GM23338 (cell line): ENCODE measurements around the gene FAM168A. TPM values are rescaled to one million over a fixed set of nuclear protein-coding genes. Genes with fewer than 3 reads are reported as not detected.

ENCODE experiments used
- ATAC-seq: fragments of 200-7000 bp; cut with Tn5 transposase; 3 replicates; pipeline ENCODE4 v1.9.1; 2020
- DNase-seq: peaks from one replicate; pipeline ENCODE4 v3.0.0-alpha.2; 2015; ENCODE audit warnings: low spot score
- H2AFZ ChIP-seq: fragments of 200-600 bp; sonication (generic); 2 replicates; pipeline ENCODE4 v1.8.0; 2016; ENCODE audit warnings: antibody characterized with exemption, mild to moderate bottlenecking, moderate library complexity
- H3F3A ChIP-seq: fragments of 200-600 bp; sonication (generic); replicated peaks from 2 replicates; pipeline ENCODE4 v1.8.0; 2017; ENCODE audit warnings: antibody characterized with exemption, mixed run types, low read depth
- H3K27ac ChIP-seq: fragments of 200-600 bp; sonication (generic); 2 replicates; pipeline ENCODE4 v1.6.1; 2016; ENCODE audit warnings: low read depth
- H3K27me3 ChIP-seq: fragments of 200-600 bp; sonication (generic); 2 replicates; pipeline ENCODE4 v1.8.0; 2016; ENCODE audit warnings: mild to moderate bottlenecking, mixed run types, moderate library complexity; ENCODE audit not compliant: insufficient read depth
- H3K36me3 ChIP-seq: fragments of 200-600 bp; sonication (generic); 2 replicates; pipeline ENCODE4 v1.8.0; 2016; ENCODE audit warnings: mild to moderate bottlenecking; ENCODE audit not compliant: insufficient read depth
- H3K4me1 ChIP-seq: fragments of 200-600 bp; sonication (generic); 2 replicates; pipeline ENCODE4 v1.8.0; 2016; ENCODE audit warnings: mild to moderate bottlenecking, moderate library complexity; ENCODE audit not compliant: insufficient read depth
- H3K4me2 ChIP-seq: fragments of 200-600 bp; sonication (generic); 2 replicates; pipeline ENCODE4 v1.7.1; 2017; ENCODE audit warnings: mixed run types
- H3K4me3 ChIP-seq: fragments of 200-600 bp; sonication (generic); 2 replicates; pipeline ENCODE4 v1.6.1; 2016; ENCODE audit warnings: mixed run types
- H3K79me2 ChIP-seq: fragments of 200-600 bp; sonication (generic); replicated peaks from 2 replicates; pipeline ENCODE4 v1.8.0; 2017; ENCODE audit warnings: mild to moderate bottlenecking; ENCODE audit not compliant: insufficient read depth
- H3K9me2 ChIP-seq: fragments of 200-600 bp; sonication (generic); 2 replicates; pipeline ENCODE4 v1.8.0; 2017; ENCODE audit not compliant: insufficient read depth
- H4K20me1 ChIP-seq: fragments of 200-600 bp; sonication (generic); replicated peaks from 2 replicates; pipeline ENCODE4 v1.8.0; 2017; ENCODE audit warnings: mild to moderate bottlenecking; ENCODE audit not compliant: insufficient read depth
- H3K27ac Mint-ChIP-seq: 2 replicates; pipeline ENCODE4 v1.8.0; 2020; ENCODE audit warnings: inconsistent platforms, mild to moderate bottlenecking, moderate library complexity, mixed read lengths
- H3K27me3 Mint-ChIP-seq: 3 replicates; pipeline ENCODE4 v1.8.0; 2022; ENCODE audit warnings: low read depth, mild to moderate bottlenecking, moderate library complexity, mixed read lengths, inconsistent platforms; ENCODE audit not compliant: insufficient read depth, poor library complexity
- H3K36me3 Mint-ChIP-seq: 3 replicates; pipeline ENCODE4 v1.8.0; 2021; ENCODE audit warnings: low read depth, mild to moderate bottlenecking, inconsistent platforms, moderate library complexity, mixed read lengths
- H3K4me1 Mint-ChIP-seq: 3 replicates; pipeline ENCODE4 v1.8.0; 2020; ENCODE audit warnings: mild to moderate bottlenecking, inconsistent platforms, mixed read lengths
- H3K4me3 Mint-ChIP-seq: 3 replicates; pipeline ENCODE4 v1.8.0; 2021; ENCODE audit warnings: moderate library complexity, mild to moderate bottlenecking, inconsistent platforms, mixed read lengths
- H3K9me3 Mint-ChIP-seq: 3 replicates; pipeline ENCODE4 v1.8.0; 2020; ENCODE audit warnings: moderate library complexity, mild to moderate bottlenecking, inconsistent platforms, mixed read lengths
- CREB1 ChIP-seq: fragments of 250-450 bp; sonication (Bioruptor Pico); IDR thresholded peaks from 2 replicates; pipeline ENCODE4 v1.5.0; 2020; ENCODE audit warnings: low read depth, mild to moderate bottlenecking, moderate library complexity
- EZH2 ChIP-seq: fragments of 200-600 bp; sonication (generic); IDR thresholded peaks from one replicate; pipeline ENCODE4 v1.8.0; 2017; ENCODE audit warnings: antibody characterized with exemption, mild to moderate bottlenecking, low read depth; ENCODE audit not compliant: unreplicated experiment
- EZH2phosphoT487 ChIP-seq: fragments of 200-600 bp; sonication (generic); IDR thresholded peaks from one replicate; pipeline ENCODE4 v1.8.1; 2018; ENCODE audit warnings: antibody characterized with exemption; ENCODE audit not compliant: unreplicated experiment
- JUNB ChIP-seq: IDR thresholded peaks from one replicate; pipeline ENCODE4 v1.6.1; 2016; ENCODE audit warnings: antibody characterized with exemption; ENCODE audit not compliant: unreplicated experiment
- NANOG ChIP-seq: IDR thresholded peaks from 2 replicates; pipeline ENCODE4 v1.6.1; 2016; ENCODE audit warnings: antibody characterized with exemption, borderline replicate concordance
- POLR2AphosphoS5 ChIP-seq: IDR thresholded peaks from 2 replicates; pipeline ENCODE4 v1.6.1; 2016; ENCODE audit warnings: antibody characterized with exemption, low read depth
- STAT1 ChIP-seq: IDR thresholded peaks from one replicate; pipeline ENCODE4 v1.6.1; 2016; ENCODE audit warnings: antibody characterized with exemption; ENCODE audit not compliant: unreplicated experiment
- ZNF114 ChIP-seq: fragments of 250-450 bp; sonication (Bioruptor Pico); IDR thresholded peaks from 2 replicates; pipeline ENCODE4 v1.5.0; 2020; ENCODE audit warnings: mild to moderate bottlenecking, moderate library complexity
- ZNF331 ChIP-seq: fragments of 250-450 bp; sonication (Bioruptor Pico); IDR thresholded peaks from 2 replicates; pipeline ENCODE4 v1.5.0; 2020; ENCODE audit warnings: low read depth, mild to moderate bottlenecking, moderate library complexity
- polyA plus RNA-seq: library from polyadenylated mRNA; unstranded; fragments of >200 nt; fragmentation: Nextera tagmentation; extraction: Ambion mirVana; gene quantifications from 2 replicates; pipeline ENCODE4 v1.2.1, GENCODE V29; 2016
- total RNA-seq: library from RNA; depleted of rRNA; stranded (reverse); fragments of >200 nt; shearing (Covaris generic); gene quantifications from 2 replicates; pipeline ENCODE4 v1.2.3, GENCODE V29; 2014
- TF ChIP-seq, protein P1 (sequence below): IDR thresholded peaks from 2 replicates; pipeline ENCODE4 v1.6.1; 2016; ENCODE audit warnings: antibody characterized with exemption
- TF ChIP-seq, protein P2 (sequence below): IDR thresholded peaks from one replicate; pipeline ENCODE4 v1.6.1; 2018; ENCODE audit warnings: antibody characterized with exemption; ENCODE audit not compliant: unreplicated experiment
- TF ChIP-seq, protein P3 (sequence below), 2 experiments: fragments of 200-600 bp in 1 of 2; sonication (generic) in 1 of 2; conservative IDR thresholded peaks; 2 replicates each; pipeline versions ENCODE4 v1.5.1 to v1.6.1; 2016 to 2017; ENCODE audit warnings: antibody characterized with exemption in 2 of 2, low read depth in 2 of 2, mild to moderate bottlenecking in 2 of 2, moderate library complexity in 1 of 2

The FAM168A gene
- total and polyA plus RNA-seq, 2 experiments from 2014 or later, result 8.0 to 20.3 TPM

DNA sequence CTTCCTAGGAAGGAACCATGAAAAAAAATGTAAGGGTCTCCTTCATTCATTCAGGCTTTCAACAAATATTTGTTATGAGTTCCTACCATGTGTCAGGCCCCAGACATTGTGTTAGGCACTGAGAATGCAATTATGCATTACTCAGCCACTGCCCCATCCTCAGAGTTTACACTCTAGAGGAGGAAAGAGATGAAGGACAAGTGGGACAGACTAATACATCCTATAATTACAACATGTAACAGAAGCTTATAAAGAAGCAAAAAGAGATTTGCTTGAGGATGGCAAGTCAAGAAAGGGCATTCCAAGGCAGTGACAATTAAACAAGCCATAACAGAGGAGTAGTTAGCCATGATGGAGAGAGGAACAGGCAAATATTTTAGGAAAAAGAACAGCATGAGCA is 78.6 kb downstream of the FAM168A start:
- H3K4me1 ChIP-seq, result peaks cover 9% of the 10 kb centered on the region; the same call in 1 of the 2 replicates
- H3K27me3 ChIP-seq, result no peaks in the 10 kb centered on the region
- no peaks in the 10 kb centered on the region for H3F3A ChIP-seq
- ATAC-seq, result no peak
- peaks cover 19% of the 10 kb centered on the region for H3K36me3 Mint-ChIP-seq
- no peak overlapping the region for H3K4me3 Mint-ChIP-seq
- no peaks in the 10 kb centered on the region for H3K36me3 ChIP-seq
- H3K9me2 ChIP-seq, result no peaks in the 10 kb centered on the region
- H3K27me3 Mint-ChIP-seq, result peaks cover 3% of the 10 kb centered on the region
- H3K4me3 ChIP-seq, result no peak overlapping the region
- no peak for TF ChIP-seq POLR2AphosphoS5
- TF ChIP-seq EZH2phosphoT487, result no peak
- TF ChIP-seq, protein P1, sequence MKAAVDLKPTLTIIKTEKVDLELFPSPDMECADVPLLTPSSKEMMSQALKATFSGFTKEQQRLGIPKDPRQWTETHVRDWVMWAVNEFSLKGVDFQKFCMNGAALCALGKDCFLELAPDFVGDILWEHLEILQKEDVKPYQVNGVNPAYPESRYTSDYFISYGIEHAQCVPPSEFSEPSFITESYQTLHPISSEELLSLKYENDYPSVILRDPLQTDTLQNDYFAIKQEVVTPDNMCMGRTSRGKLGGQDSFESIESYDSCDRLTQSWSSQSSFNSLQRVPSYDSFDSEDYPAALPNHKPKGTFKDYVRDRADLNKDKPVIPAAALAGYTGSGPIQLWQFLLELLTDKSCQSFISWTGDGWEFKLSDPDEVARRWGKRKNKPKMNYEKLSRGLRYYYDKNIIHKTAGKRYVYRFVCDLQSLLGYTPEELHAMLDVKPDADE, result no peak
- no peak for TF ChIP-seq ZNF331 (CRISPR knock-in tag)
- no peak for TF ChIP-seq JUNB
- TF ChIP-seq, protein P2, sequence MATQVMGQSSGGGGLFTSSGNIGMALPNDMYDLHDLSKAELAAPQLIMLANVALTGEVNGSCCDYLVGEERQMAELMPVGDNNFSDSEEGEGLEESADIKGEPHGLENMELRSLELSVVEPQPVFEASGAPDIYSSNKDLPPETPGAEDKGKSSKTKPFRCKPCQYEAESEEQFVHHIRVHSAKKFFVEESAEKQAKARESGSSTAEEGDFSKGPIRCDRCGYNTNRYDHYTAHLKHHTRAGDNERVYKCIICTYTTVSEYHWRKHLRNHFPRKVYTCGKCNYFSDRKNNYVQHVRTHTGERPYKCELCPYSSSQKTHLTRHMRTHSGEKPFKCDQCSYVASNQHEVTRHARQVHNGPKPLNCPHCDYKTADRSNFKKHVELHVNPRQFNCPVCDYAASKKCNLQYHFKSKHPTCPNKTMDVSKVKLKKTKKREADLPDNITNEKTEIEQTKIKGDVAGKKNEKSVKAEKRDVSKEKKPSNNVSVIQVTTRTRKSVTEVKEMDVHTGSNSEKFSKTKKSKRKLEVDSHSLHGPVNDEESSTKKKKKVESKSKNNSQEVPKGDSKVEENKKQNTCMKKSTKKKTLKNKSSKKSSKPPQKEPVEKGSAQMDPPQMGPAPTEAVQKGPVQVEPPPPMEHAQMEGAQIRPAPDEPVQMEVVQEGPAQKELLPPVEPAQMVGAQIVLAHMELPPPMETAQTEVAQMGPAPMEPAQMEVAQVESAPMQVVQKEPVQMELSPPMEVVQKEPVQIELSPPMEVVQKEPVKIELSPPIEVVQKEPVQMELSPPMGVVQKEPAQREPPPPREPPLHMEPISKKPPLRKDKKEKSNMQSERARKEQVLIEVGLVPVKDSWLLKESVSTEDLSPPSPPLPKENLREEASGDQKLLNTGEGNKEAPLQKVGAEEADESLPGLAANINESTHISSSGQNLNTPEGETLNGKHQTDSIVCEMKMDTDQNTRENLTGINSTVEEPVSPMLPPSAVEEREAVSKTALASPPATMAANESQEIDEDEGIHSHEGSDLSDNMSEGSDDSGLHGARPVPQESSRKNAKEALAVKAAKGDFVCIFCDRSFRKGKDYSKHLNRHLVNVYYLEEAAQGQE, result no peak
- no peak for TF ChIP-seq NANOG
- TF ChIP-seq ZNF114 (CRISPR knock-in tag), result no peak
- no peak for TF ChIP-seq CREB1 (CRISPR knock-in tag)
- no peak for TF ChIP-seq EZH2
- H3K4me2 ChIP-seq, result no peak overlapping the region
- H3K27ac ChIP-seq, result no peak overlapping the region
- no peaks in the 10 kb centered on the region; the same call in 1 of the 2 replicates for H4K20me1 ChIP-seq
- no peak overlapping the region for H3K27ac Mint-ChIP-seq
- peaks cover 15% of the 10 kb centered on the region for H3K4me1 Mint-ChIP-seq
- H3K79me2 ChIP-seq, result peaks cover 40% of the 10 kb centered on the region
- no peak for DNase-seq
- no peak overlapping the region for H2AFZ ChIP-seq
- H3K9me3 Mint-ChIP-seq, result peaks cover 14% of the 10 kb centered on the region

DNA sequence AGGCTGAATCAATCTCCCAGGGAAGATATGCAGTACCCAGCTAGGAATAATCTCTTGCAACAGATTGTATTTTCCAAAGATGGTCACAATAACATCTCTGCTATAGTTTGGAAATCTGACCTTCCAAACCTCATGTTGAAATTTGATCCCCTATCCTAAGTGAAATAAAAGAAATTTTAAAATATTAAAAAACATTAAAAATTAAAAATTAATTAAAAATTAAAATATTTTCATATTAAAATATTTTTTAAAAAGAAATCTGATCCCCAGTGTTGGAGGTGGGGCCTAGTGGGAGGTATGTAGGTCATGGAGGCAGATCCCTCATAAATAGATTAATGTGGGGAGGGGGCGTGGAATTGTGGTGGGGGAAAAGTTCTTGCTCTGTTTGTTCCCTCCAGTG is 79.7 kb downstream of the FAM168A start:
- Mint-ChIP-seq H3K27me3 (no peaks in the 10 kb centered on the region), H3K9me3 (peaks cover 4% of the 10 kb centered on the region; the same call in 2 of the 3 replicates), H3K27ac (no peak overlapping the region), H3K36me3 (peaks cover 9% of the 10 kb centered on the region; the same call in 2 of the 3 replicates), H3K4me1 (peaks cover 15% of the 10 kb centered on the region), H3K4me3 (no peak overlapping the region)
- Histone ChIP-seq H3K9me2 (no peaks in the 10 kb centered on the region), H4K20me1 (no peaks in the 10 kb centered on the region; the same call in 1 of the 2 replicates), H3K79me2 (peaks cover 42% of the 10 kb centered on the region), H3K4me1 (peaks cover 9% of the 10 kb centered on the region; the same call in 1 of the 2 replicates), H3K27ac (no peak overlapping the region), H3K36me3 (no peaks in the 10 kb centered on the region), H2AFZ (no peak overlapping the region), H3K27me3 (no peaks in the 10 kb centered on the region), H3K4me2 (no peak overlapping the region), H3K4me3 (no peak overlapping the region), H3F3A (no peaks in the 10 kb centered on the region)
- DNase-seq (no peak), ATAC-seq (no peak)
- TF ChIP-seq, protein P2, result no peak
- TF ChIP-seq, protein P3, sequence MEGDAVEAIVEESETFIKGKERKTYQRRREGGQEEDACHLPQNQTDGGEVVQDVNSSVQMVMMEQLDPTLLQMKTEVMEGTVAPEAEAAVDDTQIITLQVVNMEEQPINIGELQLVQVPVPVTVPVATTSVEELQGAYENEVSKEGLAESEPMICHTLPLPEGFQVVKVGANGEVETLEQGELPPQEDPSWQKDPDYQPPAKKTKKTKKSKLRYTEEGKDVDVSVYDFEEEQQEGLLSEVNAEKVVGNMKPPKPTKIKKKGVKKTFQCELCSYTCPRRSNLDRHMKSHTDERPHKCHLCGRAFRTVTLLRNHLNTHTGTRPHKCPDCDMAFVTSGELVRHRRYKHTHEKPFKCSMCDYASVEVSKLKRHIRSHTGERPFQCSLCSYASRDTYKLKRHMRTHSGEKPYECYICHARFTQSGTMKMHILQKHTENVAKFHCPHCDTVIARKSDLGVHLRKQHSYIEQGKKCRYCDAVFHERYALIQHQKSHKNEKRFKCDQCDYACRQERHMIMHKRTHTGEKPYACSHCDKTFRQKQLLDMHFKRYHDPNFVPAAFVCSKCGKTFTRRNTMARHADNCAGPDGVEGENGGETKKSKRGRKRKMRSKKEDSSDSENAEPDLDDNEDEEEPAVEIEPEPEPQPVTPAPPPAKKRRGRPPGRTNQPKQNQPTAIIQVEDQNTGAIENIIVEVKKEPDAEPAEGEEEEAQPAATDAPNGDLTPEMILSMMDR (conservative IDR thresholded peaks at IDR 0.05; ENCODE audit: low read depth in 2 of 2), result no peak
- no peak for TF ChIP-seq EZH2
- no peak for TF ChIP-seq NANOG
- TF ChIP-seq JUNB, result no peak
- TF ChIP-seq ZNF114 (CRISPR knock-in tag), result no peak
- TF ChIP-seq STAT1, result no peak
